ENCODE data around the gene PAX6. TPM values are rescaled to one million over a fixed set of nuclear protein-coding genes. Genes with fewer than 3 reads are reported as not detected.

PAX6 gene
- total RNA-seq, 4 donors from 2014 or later: 0.13 to 2.7 (median 0.67) TPM; not detected in 1

GRCh38 chr11:31805629-31806185, 5.4 kb downstream of the PAX6 start:
- TF ChIP-seq CTCF (IDR thresholded peaks at IDR 0.05): no peak
- TF ChIP-seq POLR2A (IDR thresholded peaks at IDR 0.05): no peak
- peak in 1 of 2 donors; percentile 78 for DNase-seq (ENCODE audit: low spot score in 2 of 2)
- no peak overlapping the region for H3K4me3 ChIP-seq (ENCODE audit: low read depth, poor library complexity, severe bottlenecking)
- WGBS, 2 donors: 23 to 29% methylated on average over 9 to 11 of the region's 20 CpGs
- intact Hi-C loops (cut with DNase I; ENCODE audit: low total_unique reads): no loop called here

- no peak for TF ChIP-seq POLR2A (IDR thresholded peaks at IDR 0.05)
- TF ChIP-seq CTCF (IDR thresholded peaks at IDR 0.05): no peak
- peak in 1 of 2 donors; percentile 69 for DNase-seq (ENCODE audit: low spot score in 2 of 2)
- intact Hi-C loops (cut with DNase I; ENCODE audit: low total_unique reads): no loop called here
- 12% methylated on average over 31 to 51 of the region's 51 CpGs for WGBS, 2 donors
- H3K4me3 ChIP-seq (ENCODE audit: low read depth, poor library complexity, severe bottlenecking): no peak overlapping the region
These were observed 6.0 kb downstream of the PAX6 start for GRCh38 chr11:31805037-31805628.

DNA sequence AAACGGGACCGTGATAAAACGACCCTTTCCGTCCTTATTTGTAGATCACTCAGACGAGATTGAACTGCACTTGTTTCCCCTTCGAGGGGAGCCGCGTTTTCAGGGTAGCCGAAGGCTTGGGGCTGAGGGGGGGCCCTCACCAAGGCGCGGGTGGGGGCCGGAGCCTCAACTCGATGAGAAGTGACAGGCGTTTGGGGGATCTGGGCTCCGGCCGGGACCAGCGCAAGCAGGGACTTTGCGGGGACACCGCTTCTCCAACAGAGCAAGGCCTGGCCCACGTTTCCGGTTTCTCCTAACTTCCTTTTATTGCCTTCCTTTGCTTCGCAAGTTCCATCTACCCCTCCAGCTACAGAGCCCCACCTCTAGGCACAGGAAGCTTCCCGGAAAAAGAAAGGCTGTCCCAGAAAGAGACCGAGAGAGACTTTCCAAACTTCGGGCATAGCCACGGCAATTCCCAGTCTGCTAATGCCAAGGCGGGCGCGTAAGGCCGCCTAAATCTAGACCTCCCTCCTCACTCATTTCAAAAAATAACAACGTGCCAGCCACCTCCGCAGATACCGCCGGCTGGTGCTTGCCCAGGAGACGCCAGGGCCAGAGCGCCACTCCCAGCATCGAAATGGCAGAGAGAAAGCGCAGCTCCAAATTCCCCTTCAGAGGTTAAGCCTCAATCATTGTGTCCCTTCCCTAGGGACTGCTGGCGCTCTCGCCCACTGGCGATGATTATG, 6.6 kb downstream of the PAX6 start:
- DNase-seq (ENCODE audit: low spot score in 2 of 2): peak in 1 of 2 donors; percentile 80
- WGBS, 2 donors: 4% methylated on average over 35 to 41 of the region's 41 CpGs
- TF ChIP-seq CTCF (IDR thresholded peaks at IDR 0.05) (no peak), POLR2A (IDR thresholded peaks at IDR 0.05) (no peak)
- intact Hi-C loops (cut with DNase I; ENCODE audit: low total_unique reads): no loop called here
- H3K4me3 ChIP-seq (ENCODE audit: low read depth, poor library complexity, severe bottlenecking): no peak overlapping the region

DNA sequence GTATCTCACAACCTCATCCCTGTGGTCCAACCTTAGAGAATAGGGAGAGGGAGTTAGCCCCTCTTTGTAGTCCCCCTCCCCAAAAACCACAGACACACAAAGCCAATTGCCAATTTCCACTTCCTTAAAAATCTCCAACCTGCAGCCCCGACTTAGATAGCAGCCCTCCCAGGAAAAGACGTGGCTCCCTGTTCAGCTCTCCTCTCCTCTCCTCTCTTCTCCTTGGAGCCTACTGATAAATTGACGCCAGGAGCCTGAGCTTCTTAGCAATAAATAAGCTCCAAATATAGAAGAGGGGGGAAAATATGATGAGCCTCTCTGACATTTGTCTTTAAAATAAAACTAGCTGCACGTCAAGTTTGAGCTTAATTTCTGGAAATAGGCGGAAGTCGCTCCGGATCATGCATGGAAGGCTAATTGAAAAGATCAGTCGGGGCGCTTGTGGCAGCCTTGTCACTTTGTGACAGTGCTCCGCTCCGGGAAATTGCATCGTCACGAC, 7.3 kb downstream of the PAX6 start:
- TF ChIP-seq POLR2A (IDR thresholded peaks at IDR 0.05) (no peak), CTCF (IDR thresholded peaks at IDR 0.05) (no peak)
- H3K4me3 ChIP-seq (ENCODE audit: low read depth, poor library complexity, severe bottlenecking): no peak overlapping the region
- peak in 1 of 2 donors; percentile 84 for DNase-seq (ENCODE audit: low spot score in 2 of 2)
- intact Hi-C loops (cut with DNase I; ENCODE audit: low total_unique reads): no loop called here
- WGBS, 2 donors: 6 to 12% methylated on average over 13 of the region's 13 CpGs

DNA sequence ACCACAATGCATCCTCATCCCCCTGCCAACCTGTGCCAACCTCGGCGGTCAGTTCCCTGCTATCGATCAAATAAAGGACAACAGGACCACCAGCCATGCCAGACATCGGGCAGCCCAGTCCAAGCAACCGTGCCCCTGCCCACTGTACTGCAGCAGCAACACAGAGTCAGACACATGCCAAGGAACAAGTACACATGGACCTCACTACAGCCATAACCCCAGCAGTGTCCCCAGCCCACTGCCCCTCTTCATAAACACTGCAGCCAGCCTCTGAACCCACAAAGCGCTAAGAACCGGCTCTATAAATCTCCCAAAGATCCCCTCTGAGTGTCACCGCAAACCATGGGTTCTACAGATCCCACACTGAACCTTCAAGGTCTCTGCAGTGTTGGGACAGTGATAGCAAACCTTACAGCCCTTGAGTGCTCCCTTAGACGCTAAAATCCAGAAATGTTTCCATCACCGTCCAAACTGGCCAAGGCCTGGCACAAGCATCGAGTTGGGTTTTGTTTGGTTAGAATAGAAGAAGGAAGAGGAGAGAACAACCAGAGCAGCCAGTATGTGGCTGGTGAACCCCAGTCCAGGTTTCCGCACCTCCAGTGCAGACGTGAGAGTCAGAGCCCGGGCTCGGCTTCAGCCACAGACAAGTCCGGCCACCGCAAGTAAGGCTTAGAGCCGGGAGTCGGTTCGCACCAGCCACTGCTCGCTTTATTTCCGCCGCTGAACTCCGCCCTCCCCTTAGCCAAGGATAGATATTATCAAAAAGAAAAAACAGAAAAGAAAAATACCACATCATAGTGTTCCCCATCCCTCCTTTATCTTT, 7.9 kb downstream of the PAX6 start:
- intact Hi-C loops (cut with DNase I; ENCODE audit: low total_unique reads): no loop called here
- peak in 1 of 2 donors; percentile 61 for DNase-seq (ENCODE audit: low spot score in 2 of 2)
- TF ChIP-seq CTCF (IDR thresholded peaks at IDR 0.05) (no peak), POLR2A (IDR thresholded peaks at IDR 0.05) (no peak)
- no peak overlapping the region for H3K4me3 ChIP-seq (ENCODE audit: low read depth, poor library complexity, severe bottlenecking)
- 12 to 29% methylated on average over 24 of the region's 24 CpGs for WGBS, 2 donors
